IMR-90 (cell line): ENCODE data around the gene CCDC117.

Experiments used
- BHLHE40 ChIP-seq: fragments of 150-350 bp; IDR thresholded peaks from 2 replicates; pipeline ENCODE4 v1.6.1; 2016; ENCODE audit warnings: mild to moderate bottlenecking, low read depth, low read length
- FOS ChIP-seq: fragments of 150-350 bp; IDR thresholded peaks from 2 replicates; pipeline ENCODE4 v1.6.1; 2016; ENCODE audit warnings: low read depth, low read length
- POLR2A ChIP-seq: IDR thresholded peaks from 2 replicates; pipeline ENCODE4 v1.6.1; 2012; ENCODE audit warnings: mild to moderate bottlenecking, low read depth, low read length
- RCOR1 ChIP-seq: IDR thresholded peaks from 2 replicates; pipeline ENCODE4 v1.6.1; 2012; ENCODE audit warnings: mild to moderate bottlenecking, low read length, improper control_type of control experiment; ENCODE audit not compliant: insufficient replicate concordance
- TF ChIP-seq, protein P1 (sequence below): conservative IDR thresholded peaks from 2 replicates; pipeline ENCODE4 v1.5.1; 2012; ENCODE audit warnings: mild to moderate bottlenecking, low read depth, low read length, improper control_type of control experiment

DNA sequence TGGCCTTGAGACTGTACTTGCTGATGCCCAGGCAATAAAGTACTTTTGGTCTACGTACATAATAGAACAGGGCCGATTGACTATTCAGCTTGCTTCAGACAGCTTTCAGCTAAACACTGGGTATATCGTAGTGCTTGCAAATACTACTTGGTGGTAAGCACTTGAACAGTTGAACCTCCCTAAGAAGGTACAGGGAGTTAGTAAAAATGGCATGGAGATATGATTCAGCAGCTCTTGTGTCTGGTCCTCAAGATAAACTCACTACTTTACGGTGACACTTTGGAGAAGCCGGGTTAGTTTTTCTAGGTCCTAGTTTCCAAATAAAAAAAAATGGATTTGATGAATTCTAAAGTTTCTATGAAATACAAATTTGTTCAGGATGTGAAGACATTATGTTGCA, 7.3 kb downstream of the CCDC117 start:
- TF ChIP-seq, protein P1, sequence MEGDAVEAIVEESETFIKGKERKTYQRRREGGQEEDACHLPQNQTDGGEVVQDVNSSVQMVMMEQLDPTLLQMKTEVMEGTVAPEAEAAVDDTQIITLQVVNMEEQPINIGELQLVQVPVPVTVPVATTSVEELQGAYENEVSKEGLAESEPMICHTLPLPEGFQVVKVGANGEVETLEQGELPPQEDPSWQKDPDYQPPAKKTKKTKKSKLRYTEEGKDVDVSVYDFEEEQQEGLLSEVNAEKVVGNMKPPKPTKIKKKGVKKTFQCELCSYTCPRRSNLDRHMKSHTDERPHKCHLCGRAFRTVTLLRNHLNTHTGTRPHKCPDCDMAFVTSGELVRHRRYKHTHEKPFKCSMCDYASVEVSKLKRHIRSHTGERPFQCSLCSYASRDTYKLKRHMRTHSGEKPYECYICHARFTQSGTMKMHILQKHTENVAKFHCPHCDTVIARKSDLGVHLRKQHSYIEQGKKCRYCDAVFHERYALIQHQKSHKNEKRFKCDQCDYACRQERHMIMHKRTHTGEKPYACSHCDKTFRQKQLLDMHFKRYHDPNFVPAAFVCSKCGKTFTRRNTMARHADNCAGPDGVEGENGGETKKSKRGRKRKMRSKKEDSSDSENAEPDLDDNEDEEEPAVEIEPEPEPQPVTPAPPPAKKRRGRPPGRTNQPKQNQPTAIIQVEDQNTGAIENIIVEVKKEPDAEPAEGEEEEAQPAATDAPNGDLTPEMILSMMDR: no peak
- TF ChIP-seq POLR2A (no peak), BHLHE40 (no peak), FOS (no peak), RCOR1 (no peak)
